NCI-H2196 treated with DMSO at 0.1 percent for 48 hours (cell line): ENCODE data around the gene WDFY4.

ENCODE experiments used
- DNase-seq: peaks from one replicate; lab custom pipeline; 2025; ENCODE audit not compliant: unreplicated experiment; lab: John Stamatoyannopoulos, UW

WDFY4 gene

DNA sequence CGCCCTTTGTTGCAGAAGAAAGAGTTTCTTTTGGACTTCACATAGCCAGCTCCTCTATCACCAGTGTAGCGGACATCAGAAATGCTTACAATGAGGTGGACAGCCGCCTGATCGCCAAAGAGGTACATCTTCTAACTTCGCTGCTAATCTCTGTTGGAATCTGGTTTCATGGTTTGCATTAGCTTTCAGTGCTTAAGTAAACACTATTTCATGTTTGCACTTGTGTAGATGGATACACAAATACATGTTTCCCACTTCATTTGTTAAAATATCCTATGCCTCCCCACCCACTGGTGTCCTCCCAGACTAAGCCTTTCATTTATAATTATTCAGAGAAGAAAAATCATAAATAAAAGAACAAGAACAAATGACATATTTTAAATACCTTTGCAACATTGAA, 103.9 kb downstream of the WDFY4 start:
- no peak for DNase-seq

DNA sequence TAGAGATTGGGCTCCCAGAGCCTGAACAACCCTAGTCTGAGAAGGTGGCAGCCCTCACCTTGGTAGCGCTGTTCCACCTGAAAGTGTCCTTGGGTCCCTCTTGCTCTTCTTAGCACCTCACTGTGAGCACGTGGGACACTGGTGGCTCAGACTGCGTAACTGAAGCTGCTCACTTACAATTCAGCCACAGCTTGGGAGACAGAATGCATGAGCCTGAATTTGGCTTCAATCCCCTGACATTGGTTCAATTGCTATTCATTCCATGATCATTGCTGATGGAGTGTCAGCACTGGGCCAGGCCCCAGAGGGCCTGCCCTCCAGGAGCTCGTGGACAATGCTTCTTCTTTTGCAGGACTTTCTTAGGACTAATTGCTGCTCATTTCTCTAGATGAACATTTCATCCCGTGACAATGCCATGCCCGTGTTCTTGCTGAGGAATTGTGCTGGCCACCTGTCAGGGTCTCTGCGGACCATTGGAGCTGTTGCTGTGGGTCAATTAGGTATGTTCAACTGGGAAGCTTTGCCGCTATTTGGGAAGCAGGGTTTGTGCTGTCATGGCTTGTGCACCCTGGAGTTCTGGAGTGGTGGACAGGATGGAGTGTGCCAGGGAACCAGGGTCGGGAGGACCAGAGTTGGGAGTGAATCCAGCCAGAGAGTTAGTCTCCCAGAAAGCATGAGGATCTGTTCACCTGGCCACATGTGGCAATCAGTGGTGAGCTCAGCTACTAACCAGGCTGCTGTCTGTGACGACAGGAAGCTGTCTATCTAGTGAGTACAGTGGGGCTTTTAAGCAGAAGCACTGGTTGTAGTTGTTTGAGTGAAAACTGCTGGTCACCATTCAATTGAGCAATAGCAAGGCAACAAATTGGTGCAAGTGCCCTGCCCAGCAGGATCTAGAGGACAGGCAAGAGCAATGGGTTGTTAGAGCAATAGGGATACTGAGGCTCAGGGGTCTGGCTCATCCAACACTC, 105.1 kb downstream of the WDFY4 start:
- DNase-seq: no peak

DNA sequence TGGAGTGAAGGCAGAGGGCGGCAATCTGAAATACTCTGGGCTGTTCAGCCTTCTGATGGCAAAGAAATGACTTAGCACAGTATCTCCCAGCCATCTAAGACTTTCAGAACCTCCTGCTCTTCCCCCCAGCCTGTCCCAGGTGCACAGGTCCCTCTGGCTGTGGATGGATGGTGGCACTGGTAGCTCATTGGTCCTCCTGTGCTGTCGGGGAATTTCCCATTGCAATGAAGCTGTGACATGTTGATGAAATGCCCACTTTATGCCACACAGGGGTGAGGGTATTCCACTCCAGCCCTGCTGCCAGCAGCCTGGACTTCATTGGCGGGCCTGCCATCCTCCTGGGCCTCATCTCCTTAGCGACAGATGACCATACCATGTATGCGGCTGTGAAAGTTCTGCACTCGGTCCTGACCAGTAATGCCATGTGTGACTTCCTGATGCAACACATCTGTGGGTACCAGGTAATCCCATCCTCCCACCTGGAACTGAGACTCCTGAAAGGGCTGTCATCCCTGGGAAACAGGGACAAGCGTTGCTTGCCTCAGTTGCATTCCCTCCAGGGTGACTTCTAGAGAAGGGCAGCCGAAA, 105.9 kb downstream of the WDFY4 start:
- no peak for DNase-seq

DNA sequence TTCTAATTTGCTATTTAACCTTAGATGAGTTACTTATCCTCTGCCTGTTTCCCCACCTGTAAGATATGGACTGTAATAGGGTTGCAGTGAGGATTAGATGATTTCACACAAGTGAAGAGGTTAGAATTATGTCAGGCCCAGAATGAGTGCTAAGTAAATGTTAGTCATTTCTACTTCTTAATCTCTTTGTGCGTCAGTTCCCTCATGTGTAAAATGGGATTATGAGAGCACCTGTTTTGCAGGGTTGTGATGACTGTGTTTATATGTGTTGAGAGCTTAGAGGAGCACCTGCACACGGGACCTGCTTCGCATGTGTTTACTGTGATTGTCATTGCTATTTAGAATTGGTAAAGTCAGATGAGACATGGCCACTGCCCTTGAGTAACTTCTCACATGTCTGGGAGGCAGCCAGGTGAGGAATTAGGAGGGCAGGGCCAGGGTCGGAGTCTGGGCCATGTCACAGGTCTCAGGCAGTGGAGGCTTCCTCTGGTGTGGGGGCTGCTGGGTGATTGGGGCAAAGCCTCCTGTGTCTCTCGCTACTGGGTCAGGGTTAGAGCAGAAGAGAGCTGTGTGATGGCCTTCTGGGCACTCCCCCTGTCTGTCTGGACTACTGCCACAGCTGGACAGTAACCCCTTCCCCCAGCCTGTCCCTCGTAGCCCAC, 106.7 kb downstream of the WDFY4 start:
- no peak for DNase-seq

DNA sequence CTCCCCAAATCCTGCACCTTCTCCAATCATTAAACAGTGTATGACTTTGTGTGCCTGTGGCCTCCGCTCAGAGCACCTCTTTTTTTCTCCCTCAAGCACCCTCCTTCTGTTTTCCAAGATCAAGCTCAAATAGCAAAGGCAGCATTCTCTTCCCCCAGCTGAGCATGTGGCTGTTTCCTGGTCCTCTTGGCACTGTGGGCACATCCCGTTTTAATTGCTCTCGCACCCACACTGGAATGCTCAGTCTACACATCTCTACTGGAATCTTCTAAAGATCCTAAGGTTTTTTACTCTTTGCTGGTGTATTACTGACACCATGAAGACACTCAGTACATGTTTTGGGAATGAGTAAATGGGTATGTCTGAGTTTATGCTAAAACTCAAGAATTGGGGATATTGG, 107.4 kb downstream of the WDFY4 start:
- DNase-seq: no peak

DNA sequence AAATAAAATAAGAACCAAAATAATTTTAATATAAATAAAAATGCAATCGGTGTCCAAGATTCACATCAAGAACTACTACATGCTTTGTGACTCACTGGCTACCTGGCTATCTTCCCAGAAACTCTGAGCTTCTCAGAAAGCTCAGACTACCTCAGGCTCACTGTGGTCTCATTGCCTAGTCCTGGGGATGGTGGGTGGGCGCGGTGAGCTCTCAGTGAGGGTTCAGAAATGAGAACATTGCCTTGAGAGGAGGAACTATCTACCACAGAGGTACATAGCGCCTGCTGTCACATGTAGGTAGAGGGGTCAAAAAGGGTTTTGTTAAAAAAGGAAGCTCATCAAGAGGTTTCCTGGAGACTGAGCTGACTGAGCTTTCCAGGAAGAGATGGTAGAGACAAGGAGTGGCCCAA, 108.0 kb downstream of the WDFY4 start:
- no peak for DNase-seq

DNA sequence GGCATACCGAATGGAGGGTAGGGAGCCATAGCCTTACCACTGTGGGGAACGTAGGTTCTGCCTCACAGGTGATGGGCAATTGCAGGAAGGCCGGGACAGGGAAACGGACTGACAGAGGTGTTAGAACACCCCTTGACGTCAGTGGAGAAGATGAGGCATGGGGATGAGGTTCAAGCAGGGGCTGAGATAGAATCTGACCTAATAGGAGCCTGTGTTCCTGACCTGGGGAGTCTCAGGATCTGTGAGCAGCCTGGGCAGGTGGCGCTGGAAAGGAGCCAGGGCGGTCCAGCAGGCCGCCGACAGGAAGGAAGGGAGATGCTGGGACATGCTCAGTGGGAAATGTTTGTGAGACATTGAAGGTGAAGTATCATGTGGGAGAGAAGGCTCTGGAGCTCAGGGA, 109.4 kb downstream of the WDFY4 start:
- no peak for DNase-seq

DNA sequence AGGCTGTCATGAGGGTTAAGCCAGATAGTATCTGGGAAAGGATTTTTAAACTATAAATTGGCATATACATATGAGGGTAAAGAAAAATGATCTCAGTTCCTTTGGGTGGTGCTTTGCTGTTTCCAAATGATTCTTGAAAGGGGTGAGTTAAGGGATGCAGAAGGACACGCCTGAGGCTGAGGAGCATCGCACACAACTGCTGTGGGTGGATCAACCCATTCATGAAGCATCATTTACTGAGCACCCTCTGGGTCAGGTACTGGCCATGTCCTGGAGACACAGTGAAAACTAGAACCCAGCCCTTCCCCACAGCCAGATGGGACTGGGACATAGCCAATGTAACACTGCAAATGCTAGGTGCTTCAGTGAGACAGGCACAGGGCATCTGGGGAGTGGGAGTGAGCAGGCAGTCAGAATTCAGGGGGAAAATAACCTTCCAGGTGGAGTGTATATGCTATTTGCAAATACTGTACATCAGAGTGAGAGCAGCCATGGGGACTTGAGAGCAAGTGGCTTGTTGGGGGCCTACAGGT, 112.1 kb downstream of the WDFY4 start:
- no peak for DNase-seq

DNA sequence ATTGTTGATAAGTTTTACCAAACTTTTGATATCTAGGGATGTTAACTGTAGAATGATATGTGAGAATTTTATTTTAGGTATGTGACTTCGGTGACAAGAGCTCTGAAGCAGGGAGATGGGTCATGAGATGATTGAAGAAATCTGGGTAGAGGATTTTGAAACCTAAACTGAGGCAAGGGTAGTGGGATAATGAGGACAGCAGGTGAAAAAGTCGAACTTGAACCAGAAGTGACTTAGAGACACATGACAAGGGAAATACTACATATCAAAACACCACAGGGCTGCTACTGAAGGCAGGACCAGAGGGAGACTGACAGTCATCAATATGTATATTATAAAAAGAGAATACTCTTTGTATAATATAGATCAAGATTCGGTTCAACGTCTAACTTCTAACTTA, 113.2 kb downstream of the WDFY4 start:
- DNase-seq: no peak

DNA sequence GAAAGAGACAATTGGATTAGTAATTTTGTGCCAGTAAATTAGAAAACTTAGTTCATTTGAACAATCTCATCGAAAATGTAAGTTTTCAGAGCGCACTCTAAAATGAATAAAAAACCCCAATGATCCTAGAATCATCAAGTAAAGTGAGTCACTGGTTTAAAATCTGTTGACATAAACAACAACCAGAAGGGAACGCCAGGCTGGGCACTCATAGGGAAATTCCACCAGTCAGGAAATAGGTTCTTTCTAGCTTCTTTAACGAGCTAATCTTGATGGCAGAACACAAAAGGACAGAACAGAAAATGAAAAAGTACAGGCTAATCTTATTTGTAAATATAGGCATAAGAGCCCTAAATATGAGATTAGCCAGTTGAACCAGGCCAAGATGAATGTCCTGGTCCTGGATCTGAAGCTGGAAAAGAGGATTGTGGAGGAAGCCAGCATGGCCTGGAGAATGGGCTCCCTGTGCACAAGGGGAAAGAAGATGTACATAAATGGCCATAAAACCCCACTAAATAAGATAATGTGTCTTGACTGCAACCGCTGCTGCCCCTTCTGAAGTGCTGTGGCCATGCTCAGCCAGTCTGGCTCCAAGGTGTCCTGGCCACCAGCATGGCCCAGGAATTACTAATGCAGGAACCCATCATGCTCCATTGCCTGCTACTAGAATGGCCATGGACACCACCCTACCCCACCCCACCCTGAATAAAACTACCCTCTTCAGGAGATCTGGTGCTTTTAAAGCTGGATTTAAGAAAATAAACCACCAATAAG, 114.0 kb downstream of the WDFY4 start:
- DNase-seq: no peak

DNA sequence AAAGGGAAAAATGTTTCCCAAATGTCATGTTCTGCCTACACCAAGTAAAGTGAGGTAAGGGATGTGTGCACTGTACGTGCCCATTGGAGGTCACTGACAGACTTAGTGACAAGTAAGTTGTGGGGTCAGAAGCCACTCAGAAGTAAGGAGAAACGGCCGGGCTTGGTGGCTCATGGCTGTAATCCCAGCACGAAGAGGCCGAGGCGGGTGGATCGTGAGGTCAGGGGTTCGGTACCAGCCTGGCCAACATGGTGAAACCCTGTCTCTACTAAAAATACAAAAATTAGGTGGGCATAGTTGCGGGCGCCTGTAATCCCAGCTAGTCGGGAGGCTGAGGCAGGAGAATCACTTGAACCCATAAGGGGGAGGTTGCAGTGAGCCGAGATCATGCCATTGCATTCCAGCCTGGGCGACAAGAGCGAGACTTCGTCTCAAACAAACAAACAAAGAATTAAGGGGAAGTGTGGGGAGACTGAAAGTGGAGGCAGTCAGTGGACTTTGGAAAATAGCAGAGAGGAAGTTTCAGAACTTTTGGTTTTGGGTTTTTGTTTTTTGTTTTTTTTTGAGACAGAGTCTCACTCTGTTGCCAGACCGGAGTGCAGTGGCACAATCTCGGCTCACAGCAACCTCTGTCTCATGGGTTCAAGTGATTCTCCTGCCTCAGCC, 114.8 kb downstream of the WDFY4 start:
- DNase-seq: no peak

DNA sequence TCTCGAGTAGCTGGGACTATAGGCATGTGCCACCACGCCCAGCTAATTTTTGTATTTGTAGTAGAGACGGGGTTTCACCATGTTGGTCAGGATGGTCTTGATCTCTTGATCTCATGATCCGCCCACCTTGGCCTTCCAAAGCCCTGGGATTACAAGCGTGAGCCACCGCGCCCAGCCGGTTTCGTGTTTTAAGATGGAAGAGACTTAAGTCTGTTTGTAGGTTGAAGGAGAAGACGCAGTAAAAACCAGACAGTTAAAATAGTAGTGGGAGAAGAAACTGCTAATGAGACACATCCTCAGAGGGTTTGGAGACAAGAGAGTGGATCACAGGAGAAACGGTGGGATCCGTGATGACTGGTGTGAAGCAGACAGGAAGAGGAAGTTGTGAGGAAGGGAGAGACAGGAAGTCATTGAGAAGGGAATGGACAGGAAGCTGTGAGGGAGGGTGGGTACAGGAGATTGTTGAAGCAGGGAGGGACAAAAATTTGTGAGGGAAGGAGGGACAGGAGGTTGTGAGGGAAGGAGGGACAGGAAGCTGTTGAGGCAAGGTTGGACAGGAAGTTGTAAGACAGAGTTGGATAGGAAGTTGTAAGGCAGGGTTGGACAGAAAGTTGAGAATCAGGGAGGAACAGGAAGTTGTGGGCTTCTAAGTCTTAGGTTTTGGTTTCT, 115.5 kb downstream of the WDFY4 start:
- no peak for DNase-seq

DNA sequence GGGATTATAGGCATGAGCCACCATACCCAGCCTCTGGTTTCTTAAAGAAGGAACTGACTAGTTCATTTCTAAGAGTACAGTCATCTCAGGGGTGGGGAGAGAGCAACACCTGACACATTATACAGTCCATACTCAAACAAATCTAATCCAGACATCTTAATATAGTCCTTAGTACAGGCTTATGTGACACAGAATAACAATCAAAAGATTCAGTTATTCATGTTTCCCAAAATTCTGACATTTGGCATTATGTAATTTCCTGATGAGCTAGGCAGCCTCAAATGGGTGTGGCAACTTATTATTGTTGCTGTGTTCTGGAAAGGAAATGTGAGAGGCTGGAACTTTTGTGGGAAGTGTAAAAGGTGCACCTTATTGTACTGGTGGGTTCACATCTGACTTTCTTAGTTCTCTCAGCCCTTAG, 116.3 kb downstream of the WDFY4 start:
- no peak for DNase-seq

DNA sequence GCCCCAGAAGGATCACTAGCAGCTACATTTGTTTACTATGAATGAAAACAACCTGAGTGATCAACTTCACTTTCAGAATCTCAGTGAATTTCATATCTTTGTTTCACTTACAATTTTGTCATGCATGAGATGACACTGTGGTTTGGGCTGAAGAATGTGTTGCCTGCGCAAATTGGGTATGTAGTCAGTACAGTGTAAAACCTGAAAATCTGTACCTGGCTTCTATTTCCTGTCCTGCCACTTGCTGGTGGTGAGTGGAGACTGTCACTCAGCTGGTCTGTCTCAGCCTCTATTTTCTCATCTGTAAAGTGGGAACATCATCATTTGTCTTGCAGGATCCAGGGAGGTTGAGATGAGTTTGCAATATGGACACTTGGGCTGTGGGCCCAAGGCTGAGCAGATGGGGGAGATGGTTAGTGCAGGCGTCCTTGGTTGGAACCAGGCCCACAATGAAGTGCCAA, 118.0 kb downstream of the WDFY4 start:
- DNase-seq: no peak

DNA sequence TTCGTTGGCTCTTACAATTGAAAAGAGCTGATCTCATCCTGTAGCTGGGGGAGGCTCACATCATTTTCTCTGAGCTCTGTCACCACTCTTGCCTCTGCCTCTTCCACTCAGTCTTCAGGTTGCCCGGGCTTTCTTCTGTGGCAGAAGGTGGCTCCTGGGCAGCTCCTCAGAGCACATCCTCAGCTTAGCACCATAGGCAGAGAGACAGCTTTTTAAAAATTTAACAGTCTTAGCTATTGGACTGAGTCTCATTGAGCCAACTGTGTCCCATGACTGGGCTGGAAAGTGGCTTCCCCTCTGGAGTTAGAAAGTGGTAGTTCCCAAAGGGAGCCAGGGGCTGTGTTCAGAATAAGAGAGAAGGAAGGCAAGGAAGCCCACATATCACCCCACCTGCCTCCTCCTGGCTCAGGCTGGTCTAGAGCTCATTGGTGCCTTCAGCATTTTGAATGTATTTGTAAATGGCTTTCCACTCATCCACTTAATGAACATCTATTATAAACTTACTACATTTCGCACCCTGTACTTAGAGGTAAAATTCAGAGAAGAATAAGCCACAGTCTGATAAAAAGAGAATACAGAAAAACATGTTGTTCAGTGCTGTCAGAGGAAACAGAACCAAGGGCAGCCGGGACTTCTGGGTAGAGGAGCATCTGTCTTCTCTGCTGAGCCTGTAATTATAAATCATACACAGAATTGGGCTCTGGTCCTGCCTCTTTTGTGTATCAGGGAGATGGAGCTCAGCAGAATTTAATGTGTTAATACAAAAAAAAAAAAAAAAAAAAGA, 119.3 kb downstream of the WDFY4 start:
- DNase-seq: no peak

DNA sequence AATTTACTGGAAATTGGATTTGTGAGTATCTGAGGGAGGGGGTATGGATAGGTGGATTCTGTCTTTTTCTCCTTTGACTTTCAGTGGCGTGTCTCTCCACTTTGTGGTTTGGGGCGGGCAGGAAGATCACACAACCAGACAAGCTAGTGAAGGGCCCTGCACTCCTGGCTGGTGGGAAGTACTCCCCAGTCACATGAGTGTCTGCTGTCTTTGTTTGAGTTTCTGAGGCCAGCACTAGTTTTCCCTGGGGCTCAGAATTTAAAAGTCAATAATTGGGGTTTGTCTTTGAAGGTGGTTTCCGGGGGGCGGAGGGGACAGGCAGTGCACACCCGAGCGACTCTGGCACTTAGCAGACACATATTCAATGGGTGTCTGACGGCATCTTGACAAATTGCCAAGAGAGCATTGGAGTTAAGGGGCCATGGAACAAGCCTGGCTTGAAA, 120.1 kb downstream of the WDFY4 start:
- no peak for DNase-seq

DNA sequence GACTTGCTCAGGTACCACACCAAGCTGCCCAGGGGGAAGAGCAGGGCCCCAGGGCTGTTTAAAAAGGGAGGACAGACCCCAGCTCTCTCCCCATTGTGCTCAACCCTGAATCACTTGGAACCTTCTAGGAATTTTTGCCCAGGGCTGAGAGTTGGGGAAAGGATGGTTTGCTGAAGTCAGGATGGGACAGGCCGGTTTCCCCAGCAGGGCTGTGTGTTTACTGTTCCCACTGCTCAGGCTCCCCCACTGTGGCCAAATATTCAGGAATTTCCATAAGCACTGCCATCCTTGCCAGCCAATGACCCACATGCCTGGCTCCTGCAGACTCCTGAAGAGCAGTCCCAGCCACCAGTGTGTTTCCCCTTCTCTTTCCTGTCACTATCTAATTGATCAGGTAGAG, 120.7 kb downstream of the WDFY4 start:
- DNase-seq: no peak

DNA sequence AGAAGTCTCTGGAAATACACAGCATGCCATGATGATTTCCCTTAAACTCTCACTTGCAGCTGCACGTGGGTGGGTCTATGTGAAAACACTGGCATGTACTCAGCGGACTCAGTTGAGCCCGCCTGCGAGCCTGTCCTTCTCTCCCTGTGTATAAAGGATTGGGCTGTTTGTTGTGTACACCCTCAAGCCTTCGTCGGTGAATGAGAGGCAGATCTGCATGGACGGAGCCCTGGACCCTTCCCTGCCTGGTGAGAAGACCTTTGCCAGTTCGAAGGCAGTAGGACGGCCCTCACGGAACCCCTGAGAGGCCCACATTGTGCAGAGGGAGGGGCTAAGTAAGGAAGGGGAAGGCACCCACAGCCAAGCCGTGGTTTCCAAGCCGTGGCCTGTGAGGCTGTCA, 121.2 kb downstream of the WDFY4 start:
- no peak for DNase-seq

DNA sequence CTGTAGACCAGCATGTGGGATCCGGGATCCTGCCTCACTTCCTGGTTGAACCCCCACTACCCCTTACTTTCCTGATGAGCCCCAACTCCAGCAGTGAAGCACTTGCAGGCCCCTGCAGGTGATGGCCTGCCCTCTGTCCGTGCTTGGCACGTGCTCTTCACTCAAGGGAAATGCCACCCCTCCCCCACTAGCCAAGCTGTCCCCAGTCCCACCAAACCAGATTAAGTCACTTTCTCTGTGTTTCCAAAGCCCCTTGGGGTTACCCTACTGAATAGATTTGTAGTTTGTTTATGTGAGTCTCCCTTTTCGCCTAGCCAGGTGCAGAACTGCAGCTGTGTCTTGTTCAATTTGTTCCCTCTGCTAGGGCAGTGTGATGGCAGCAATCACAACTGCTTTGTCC, 121.7 kb downstream of the WDFY4 start:
- no peak for DNase-seq
